GM19099 (cell line): ENCODE data around the gene DOK3.

Source experiments
- POLR2A ChIP-seq: IDR thresholded peaks from 3 replicates; pipeline ENCODE4 v1.6.1; 2011; ENCODE audit warnings: low read depth; ENCODE audit not compliant: insufficient read length; ENCODE audit errors: extremely low read depth

Gene DOK3

GRCh38 chr5:177510567-177511053, 984 bp upstream of the DOK3 start:
- peak; percentile 42 for TF ChIP-seq POLR2A

DNA sequence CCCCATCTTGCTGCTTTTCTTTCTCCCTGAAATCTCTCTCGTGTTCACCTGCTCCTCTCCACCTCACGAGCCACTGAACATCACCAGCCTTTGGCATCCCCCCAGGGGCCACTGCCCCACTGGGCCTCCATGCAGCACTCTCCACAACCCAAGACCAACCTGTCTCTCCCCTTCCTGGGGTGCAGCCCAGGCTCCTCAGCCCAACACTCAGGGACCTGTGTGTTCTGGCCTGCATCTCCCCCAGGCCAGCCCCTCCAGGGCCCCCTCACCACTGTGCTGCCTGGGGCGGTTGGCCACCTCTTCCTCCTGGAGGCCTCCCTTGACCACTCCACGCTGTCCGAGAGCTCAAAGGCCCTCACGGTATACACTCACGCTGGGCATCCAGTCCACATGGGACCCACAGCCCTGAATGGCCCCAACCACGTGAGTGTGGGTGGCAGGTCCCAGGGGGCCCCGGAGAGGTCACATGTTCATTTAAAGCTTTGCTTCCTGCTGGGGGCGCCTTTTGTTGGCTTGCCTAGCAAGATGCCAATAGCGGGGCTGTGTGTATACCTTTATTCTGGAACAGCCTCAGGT, 453 bp upstream of the DOK3 start:
- TF ChIP-seq POLR2A: peak; percentile 26

- TF ChIP-seq POLR2A: peak; percentile 90
Observed at GRCh38 chr5:177508837-177509236, 789 bp downstream of the DOK3 start.

DNA sequence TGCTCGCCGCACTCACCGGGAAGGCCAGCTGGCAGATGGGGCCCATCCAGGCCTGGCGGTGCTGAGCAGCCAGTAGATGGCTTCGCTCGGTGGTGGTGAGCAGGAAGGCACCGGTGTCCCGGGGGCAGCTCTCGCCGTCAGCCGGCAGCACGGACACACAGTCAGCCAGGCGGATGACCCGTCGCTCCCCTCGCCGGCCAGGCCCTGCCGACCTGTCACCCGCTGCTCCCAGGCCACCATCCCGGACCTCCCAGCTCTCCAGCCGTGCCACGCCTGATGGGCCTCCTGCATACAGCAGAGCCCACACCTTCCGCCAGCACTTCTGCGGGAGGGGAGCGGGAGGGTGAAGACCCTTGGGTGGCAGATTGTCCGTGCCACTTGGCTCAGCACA, 1.4 kb downstream of the DOK3 start:
- TF ChIP-seq POLR2A: no peak

- TF ChIP-seq POLR2A: no peak
Observed at GRCh38 chr5:177507596-177508220, 1.9 kb downstream of the DOK3 start.

DNA sequence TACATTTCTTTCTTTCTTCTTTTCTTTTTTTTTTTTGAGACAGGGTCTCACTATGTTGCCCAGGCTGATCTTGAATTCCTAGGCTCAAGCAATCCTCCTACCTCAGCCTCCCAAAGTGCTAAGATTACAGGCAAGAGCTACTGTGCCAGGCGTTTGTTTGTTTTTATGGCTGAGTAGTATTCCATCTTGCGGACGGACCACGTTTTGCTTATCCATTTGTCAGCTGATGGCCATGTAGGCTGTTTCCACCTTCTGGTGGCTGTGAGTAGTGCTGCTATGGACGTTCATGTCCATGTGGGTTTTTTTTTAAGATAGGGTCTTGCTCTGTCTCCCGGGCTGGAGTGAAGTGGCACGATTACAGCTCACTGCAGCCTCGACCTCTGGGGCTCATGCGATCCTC, 2.5 kb downstream of the DOK3 start:
- TF ChIP-seq POLR2A: no peak

- no peak for TF ChIP-seq POLR2A
Observed at GRCh38 chr5:177505075-177505474, 4.6 kb downstream of the DOK3 start.

DNA sequence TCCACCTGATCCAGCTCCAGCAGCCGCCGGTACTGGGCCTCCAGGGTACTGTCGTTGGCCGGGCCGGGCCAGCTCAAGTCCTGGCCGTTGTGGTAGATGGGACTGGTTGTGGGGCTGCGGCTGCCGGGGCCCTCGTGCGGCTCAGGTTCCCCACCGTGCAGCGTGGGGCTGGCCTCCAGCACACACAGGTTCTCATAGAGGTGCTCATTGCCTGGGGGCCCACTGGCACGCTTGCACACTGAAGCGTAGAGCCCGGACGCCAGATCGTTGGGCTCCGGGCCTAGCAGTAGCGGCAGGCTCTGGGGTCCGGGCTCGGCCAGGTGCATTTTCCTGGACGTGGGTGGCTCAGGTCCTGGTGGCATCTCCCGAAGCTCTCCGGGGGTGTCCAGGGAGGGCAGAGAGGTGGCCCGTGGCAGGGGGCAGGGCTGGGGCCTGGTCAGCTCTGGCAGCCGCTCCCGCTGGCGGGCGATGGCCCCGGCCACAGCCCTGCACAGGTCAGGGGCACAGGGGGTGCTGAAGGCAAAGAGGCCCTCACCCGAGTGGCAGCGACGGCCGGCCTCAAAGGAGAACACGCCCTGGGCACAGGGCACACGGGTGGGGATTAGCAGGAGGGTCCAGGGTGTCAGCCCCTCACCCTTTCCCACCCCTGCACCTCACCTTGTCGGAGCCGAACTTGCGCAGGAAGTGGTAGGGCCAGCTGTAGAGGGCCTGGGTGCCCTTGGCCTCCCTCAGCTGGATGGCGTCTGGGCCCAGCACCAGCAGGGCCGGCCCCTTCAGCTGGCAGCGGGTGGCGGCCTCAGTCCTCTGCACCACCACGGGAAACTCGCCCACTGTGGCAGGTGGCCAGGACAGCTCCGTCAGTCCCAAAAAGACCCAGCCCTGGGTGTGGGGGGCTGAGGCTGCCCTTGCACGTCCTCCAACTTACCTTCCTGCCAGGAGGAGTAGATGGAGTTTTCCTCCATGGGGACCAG, 5.3 kb downstream of the DOK3 start:
- no peak for TF ChIP-seq POLR2A

- TF ChIP-seq POLR2A: no peak
Observed at GRCh38 chr5:177503351-177504085, 6.1 kb downstream of the DOK3 start.

- no peak for TF ChIP-seq POLR2A
Observed at GRCh38 chr5:177502886-177503285, 6.7 kb downstream of the DOK3 start.

- peak; percentile 12 for TF ChIP-seq POLR2A
Observed at GRCh38 chr5:177501874-177502678, 7.5 kb downstream of the DOK3 start.

DNA sequence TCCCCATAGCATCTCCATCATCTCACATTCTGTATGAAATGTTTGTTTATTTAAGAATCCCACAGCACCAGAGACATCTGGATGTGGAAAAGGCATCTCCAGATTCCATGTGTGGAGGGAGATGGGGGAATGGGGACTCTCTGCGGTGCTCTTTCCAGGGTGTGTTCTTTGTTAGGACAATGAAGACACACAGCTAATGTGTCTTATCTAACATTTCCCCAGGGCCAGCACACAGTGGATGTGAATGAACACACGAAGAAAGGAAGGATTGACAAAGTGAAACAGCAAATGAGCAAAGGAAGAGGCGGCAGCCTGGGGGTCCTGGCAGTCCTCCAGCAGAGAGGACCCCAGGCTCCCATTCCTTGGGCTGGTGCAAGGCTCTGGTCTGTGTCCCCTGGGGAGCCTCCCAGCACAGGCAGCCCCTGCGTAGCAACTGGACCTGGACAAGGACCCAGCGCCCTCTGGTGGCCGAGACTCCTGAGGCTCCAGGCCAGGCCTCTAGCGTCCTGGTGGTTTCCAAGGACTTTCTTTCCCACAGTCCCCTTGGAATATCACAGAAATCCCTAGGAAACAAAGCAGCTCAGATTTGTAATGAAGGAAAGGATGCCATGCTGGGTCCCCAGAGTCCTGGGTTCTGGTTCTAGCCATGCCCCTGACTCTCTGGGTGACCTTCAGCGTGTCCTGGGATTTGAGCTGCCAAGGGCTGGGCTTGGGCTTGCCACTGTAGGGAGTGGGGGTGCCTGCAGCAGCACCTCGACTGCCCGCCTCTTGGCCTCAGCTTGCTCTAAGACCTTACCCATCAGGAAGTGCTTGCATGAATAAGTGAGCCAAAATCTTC, 8.7 kb downstream of the DOK3 start:
- TF ChIP-seq POLR2A: no peak

DNA sequence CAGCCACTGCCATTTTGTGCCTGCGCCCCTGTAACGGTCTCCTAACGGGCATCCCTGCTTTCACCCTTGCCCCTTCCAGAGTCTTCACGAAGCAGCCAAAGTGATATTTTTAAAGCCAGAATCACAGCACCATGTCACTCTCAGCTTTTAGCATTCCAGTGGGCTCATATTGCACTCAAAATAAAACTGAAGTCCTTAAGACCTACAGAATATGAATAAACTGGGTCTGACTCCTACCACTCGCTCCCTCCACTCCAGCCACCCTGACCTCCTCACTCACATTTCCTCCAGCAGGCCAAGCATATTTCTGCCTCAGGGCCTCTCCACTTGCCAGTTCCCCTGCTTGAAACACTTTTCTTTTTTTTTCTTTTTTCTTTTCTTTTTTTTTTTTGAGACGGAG, 9.8 kb downstream of the DOK3 start:
- TF ChIP-seq POLR2A: no peak
